Liver (tissue), 9 donors: ENCODE measurements around the gene PRKCSH. TPM values are rescaled to one million over a fixed set of nuclear protein-coding genes. Genes with fewer than 3 reads are reported as not detected.
A peak's percentile ranks its signal among the peaks of the same experiment; 100 is the strongest.

Source experiments
- DNase-seq: peaks from one replicate; pipeline ENCODE4 v3.0.0-alpha.2; 2017; ENCODE audit warnings: low spot score
- H3K27ac ChIP-seq, 2 donors: one replicate each; pipeline ENCODE4 v1.7.0; 2013; ENCODE audit warnings: inconsistent platforms in 2 of 2, low read length in 2 of 2, control low read depth in 1 of 2, low read depth in 1 of 2, mild to moderate bottlenecking in 1 of 2
- H3K27me3 ChIP-seq, 4 donors: one replicate each; pipeline versions ENCODE4 v1.6.1 to v1.7.0; 2013; ENCODE audit warnings: low read length in 3 of 4, inconsistent platforms in 1 of 4, mild to moderate bottlenecking in 1 of 4, moderate library complexity in 1 of 4; ENCODE audit not compliant: control insufficient read depth in 4 of 4, insufficient read depth in 4 of 4
- H3K36me3 ChIP-seq, 4 donors: one replicate each; pipeline versions ENCODE4 v1.6.1 to v1.7.0; 2013; ENCODE audit warnings: low read length in 3 of 4, mild to moderate bottlenecking in 3 of 4, low read depth in 1 of 4, moderate library complexity in 1 of 4; ENCODE audit not compliant: control insufficient read depth in 4 of 4, insufficient read depth in 3 of 4
- H3K4me1 ChIP-seq, 4 donors: one replicate each; pipeline versions ENCODE4 v1.6.1 to v1.7.0; 2013; ENCODE audit warnings: low read length in 3 of 4, mild to moderate bottlenecking in 3 of 4, moderate library complexity in 1 of 4; ENCODE audit not compliant: control insufficient read depth in 4 of 4, insufficient read depth in 4 of 4
- H3K4me3 ChIP-seq, 3 donors: one replicate each; pipeline versions ENCODE4 v1.6.1 to v1.7.0; 2013; ENCODE audit warnings: low read length in 3 of 3, control low read depth in 1 of 3, low read depth in 1 of 3, mild to moderate bottlenecking in 1 of 3
- H3K9ac ChIP-seq, 2 donors: one replicate each; pipeline ENCODE4 v1.7.0; 2013; ENCODE audit warnings: low read length in 2 of 2, mild to moderate bottlenecking in 2 of 2, moderate library complexity in 2 of 2, control low read depth in 1 of 2, low read depth in 1 of 2
- H3K9me3 ChIP-seq, 4 donors: one replicate each; pipeline versions ENCODE4 v1.6.1 to v1.7.0; 2013; ENCODE audit warnings: low read length in 3 of 4; ENCODE audit not compliant: control insufficient read depth in 4 of 4
- ATF3 ChIP-seq: IDR thresholded peaks from 2 replicates; pipeline ENCODE4 v1.6.1; 2016; ENCODE audit warnings: antibody characterized with exemption
- CTCF ChIP-seq: fragments of 150-350 bp; IDR thresholded peaks from 2 replicates; pipeline ENCODE4 v1.5.1; 2017; ENCODE audit warnings: improper control_type of control experiment, low read depth, low read length; ENCODE audit not compliant: missing input control
- EGR1 ChIP-seq, 2 donors: IDR thresholded peaks; 2 replicates each; pipeline ENCODE4 v1.6.1; 2016 to 2018; ENCODE audit warnings: antibody characterized with exemption in 2 of 2, low read depth in 2 of 2
- FOXA1 ChIP-seq: IDR thresholded peaks from 2 replicates; pipeline ENCODE4 v1.6.1; 2016; ENCODE audit warnings: antibody characterized with exemption
- GABPA ChIP-seq, 2 donors: IDR thresholded peaks in 1 of 2; conservative IDR thresholded peaks in 1 of 2; 2 replicates each; pipeline ENCODE4 v1.6.1; 2016; ENCODE audit warnings: antibody characterized with exemption in 2 of 2, mild to moderate bottlenecking in 1 of 2, moderate library complexity in 1 of 2
- HNF4G ChIP-seq: IDR thresholded peaks from 2 replicates; pipeline ENCODE4 v1.6.1; 2016; ENCODE audit warnings: antibody characterized with exemption
- NR2F2 ChIP-seq: IDR thresholded peaks from 2 replicates; pipeline ENCODE4 v1.6.1; 2016; ENCODE audit warnings: antibody characterized with exemption
- RAD21 ChIP-seq, 2 donors: IDR thresholded peaks; 2 replicates each; pipeline ENCODE4 v1.6.1; 2016; ENCODE audit warnings: antibody characterized with exemption in 2 of 2, mild to moderate bottlenecking in 2 of 2
- REST ChIP-seq: IDR thresholded peaks from 2 replicates; pipeline ENCODE4 v1.6.1; 2016; ENCODE audit warnings: antibody characterized with exemption, mild to moderate bottlenecking
- RXRA ChIP-seq, 2 donors: IDR thresholded peaks; 2 replicates each; pipeline ENCODE4 v1.6.1; 2017 to 2018; ENCODE audit warnings: antibody characterized with exemption in 2 of 2, mild to moderate bottlenecking in 1 of 2
- SP1 ChIP-seq: IDR thresholded peaks from 2 replicates; pipeline ENCODE4 v1.6.1; 2018; ENCODE audit warnings: antibody characterized with exemption, mild to moderate bottlenecking
- TAF1 ChIP-seq: conservative IDR thresholded peaks from 2 replicates; pipeline ENCODE4 v1.6.1; 2016; ENCODE audit warnings: antibody characterized with exemption, mild to moderate bottlenecking
- YY1 ChIP-seq: IDR thresholded peaks from 2 replicates; pipeline ENCODE4 v1.6.1; 2016; ENCODE audit warnings: antibody characterized with exemption, mild to moderate bottlenecking
- ZBTB33 ChIP-seq: IDR thresholded peaks from 2 replicates; pipeline ENCODE4 v1.6.1; 2016; ENCODE audit warnings: antibody characterized with exemption
- WGBS: extraction: QIAGEN DNeasy Blood & Tissue Kit; methylation state at CpG from one replicate; pipeline ENCODE4 v1.1.7; 2013; 5-methylcytosine and 5-hydroxymethylcytosine counted together
- polyA plus RNA-seq, 2 donors: library from polyadenylated mRNA; stranded (reverse) in 1 of 2; unstranded in 1 of 2; fragments of 200-250 nt in 1 of 2; fragments of >200 nt in 1 of 2; fragmentation: Nextera tagmentation in 1 of 2; extraction: Ambion mirVana in 1 of 2; gene quantifications; one replicate each; pipeline versions ENCODE4 v1.2.1 to v1.2.3, GENCODE V29; 2013 to 2015
- total RNA-seq, 2 donors: library from RNA; depleted of rRNA; stranded (reverse); fragments of >200 nt; gene quantifications; one replicate each; pipeline ENCODE4 v1.2.3, GENCODE V29; 2014
- donor health status: healthy.
- donor health status: healthy.
- donor health status: healthy.
- donor health status: healthy.
- donor health status: healthy.

Gene PRKCSH
- total and polyA plus RNA-seq, 4 donors = 42.9 to 165 (median 78.3) TPM

- 79% methylated on average over 17 of the region's 17 CpGs for WGBS
- TF ChIP-seq CTCF = peak; percentile 39
- peak in 1 of 2 donors; percentile 71 for TF ChIP-seq RAD21 (IDR thresholded peaks at IDR 0.05)
- no peak for TF ChIP-seq GABPA (IDR thresholded peaks at IDR 0.05 in 1 of 2, conservative IDR thresholded peaks at IDR 0.05 in 1 of 2)
- no peak for TF ChIP-seq FOXA1
- no peak for TF ChIP-seq SP1
- no peak for TF ChIP-seq ATF3
- no peak for TF ChIP-seq RXRA (IDR thresholded peaks at IDR 0.05)
- no peak for TF ChIP-seq ZBTB33
- no peak overlapping the region for H3K4me3 ChIP-seq
- H3K9ac ChIP-seq = no peak overlapping the region
- H3K4me1 ChIP-seq = peaks cover 0 to 9% (median 1%) of the 10 kb centered on the region in 4 donors
- no peaks in the 10 kb centered on the region for H3K9me3 ChIP-seq
- DNase-seq = peak; percentile 76
- H3K36me3 ChIP-seq = peaks cover 0 to 12% (median 4%) of the 10 kb centered on the region in 4 donors
- H3K27me3 ChIP-seq = no peaks in the 10 kb centered on the region
- H3K27ac ChIP-seq = no peak overlapping the region
Measured at GRCh38 chr19:11496391-11497163, 61.1 kb downstream of the PRKCSH start.

GRCh38 chr19:11499220-11499726 is 63.8 kb downstream of the PRKCSH start:
- Histone ChIP-seq H3K9me3 (no peaks in the 10 kb centered on the region), H3K9ac (no peak overlapping the region), H3K27ac (no peak overlapping the region), H3K27me3 (no peaks in the 10 kb centered on the region), H3K4me1 (peaks cover 0 to 9% (median 1%) of the 10 kb centered on the region in 4 donors), H3K4me3 (no peak overlapping the region), H3K36me3 (peaks cover 0 to 12% (median 4%) of the 10 kb centered on the region in 4 donors)
- WGBS = 97% methylated on average over 6 of the region's 6 CpGs
- no peak for TF ChIP-seq REST
- no peak for TF ChIP-seq EGR1 (IDR thresholded peaks at IDR 0.05; ENCODE audit: low read depth in 2 of 2)
- TF ChIP-seq ZBTB33 = no peak
- no peak for TF ChIP-seq GABPA (IDR thresholded peaks at IDR 0.05 in 1 of 2, conservative IDR thresholded peaks at IDR 0.05 in 1 of 2)
- TF ChIP-seq ATF3 = no peak
- TF ChIP-seq TAF1 = no peak
- TF ChIP-seq NR2F2 = no peak
- no peak for TF ChIP-seq YY1
- TF ChIP-seq HNF4G = no peak
- DNase-seq = no peak
